ENCODE data around the gene OR8B4.
"Not testable (repeated sequence)": the region's sequence is repeated elsewhere in the genome, so short reads cannot be mapped to it uniquely, and the experiment has no call there.

OR8B4 gene

DNA sequence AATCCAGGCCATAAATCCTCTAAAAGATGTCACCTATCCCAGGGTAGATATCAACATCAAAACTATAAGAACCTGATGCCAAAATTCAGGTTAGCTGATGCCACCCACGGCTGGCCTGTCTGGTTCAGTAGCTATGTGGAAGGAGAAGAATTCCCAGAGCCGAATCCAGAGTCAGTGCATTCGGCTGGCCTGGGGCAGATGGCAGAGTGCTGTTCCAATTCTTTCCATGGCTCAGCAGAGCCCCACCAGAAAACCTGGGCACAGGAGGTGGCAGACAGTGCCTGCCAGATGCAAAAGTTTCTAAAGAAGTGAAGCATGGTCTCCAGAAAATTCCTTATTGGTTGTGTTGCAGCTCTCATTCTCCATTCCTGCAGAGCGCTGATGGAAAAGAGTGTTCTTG, 40.7 kb upstream of the OR8B4 start:
- H3K27ac ChIP-seq: no peak overlapping the region
- H3K9me3 ChIP-seq: no peaks in the 10 kb centered on the region
- TF ChIP-seq, protein P1, sequence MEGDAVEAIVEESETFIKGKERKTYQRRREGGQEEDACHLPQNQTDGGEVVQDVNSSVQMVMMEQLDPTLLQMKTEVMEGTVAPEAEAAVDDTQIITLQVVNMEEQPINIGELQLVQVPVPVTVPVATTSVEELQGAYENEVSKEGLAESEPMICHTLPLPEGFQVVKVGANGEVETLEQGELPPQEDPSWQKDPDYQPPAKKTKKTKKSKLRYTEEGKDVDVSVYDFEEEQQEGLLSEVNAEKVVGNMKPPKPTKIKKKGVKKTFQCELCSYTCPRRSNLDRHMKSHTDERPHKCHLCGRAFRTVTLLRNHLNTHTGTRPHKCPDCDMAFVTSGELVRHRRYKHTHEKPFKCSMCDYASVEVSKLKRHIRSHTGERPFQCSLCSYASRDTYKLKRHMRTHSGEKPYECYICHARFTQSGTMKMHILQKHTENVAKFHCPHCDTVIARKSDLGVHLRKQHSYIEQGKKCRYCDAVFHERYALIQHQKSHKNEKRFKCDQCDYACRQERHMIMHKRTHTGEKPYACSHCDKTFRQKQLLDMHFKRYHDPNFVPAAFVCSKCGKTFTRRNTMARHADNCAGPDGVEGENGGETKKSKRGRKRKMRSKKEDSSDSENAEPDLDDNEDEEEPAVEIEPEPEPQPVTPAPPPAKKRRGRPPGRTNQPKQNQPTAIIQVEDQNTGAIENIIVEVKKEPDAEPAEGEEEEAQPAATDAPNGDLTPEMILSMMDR (IDR thresholded peaks at IDR 0.05): no peak
- H3K4me3 ChIP-seq (ENCODE audit: low read depth in 1 of 2, low read length in 1 of 2): no peak overlapping the region
- no peaks in the 10 kb centered on the region for H3K27me3 ChIP-seq
- H3K4me1 ChIP-seq (ENCODE audit: control insufficient read depth in 1 of 2, insufficient read depth in 1 of 2, low read depth in 1 of 2, low read length in 1 of 2): no peaks in the 10 kb centered on the region
- H3K36me3 ChIP-seq: no peaks in the 10 kb centered on the region

DNA sequence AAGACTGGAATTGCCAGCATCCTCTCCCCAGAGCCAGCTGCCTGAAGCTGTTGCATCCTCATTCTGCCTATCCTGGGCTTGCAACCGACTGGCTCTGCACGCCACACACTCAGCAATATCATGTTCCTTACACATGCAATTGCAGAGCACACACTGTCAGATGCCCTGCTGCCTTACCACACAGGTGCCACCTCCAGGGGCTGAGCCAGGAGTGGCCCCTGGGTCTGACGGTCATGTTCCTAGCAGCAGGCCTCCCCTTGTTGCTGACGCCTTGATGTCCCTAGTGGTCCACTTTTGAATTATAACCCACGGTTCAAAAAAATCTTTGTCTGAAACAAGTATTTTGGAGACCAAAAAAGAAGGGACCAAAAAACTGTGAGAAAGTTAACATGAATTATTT, 39.3 kb upstream of the OR8B4 start:
- no peaks in the 10 kb centered on the region for H3K27me3 ChIP-seq
- H3K36me3 ChIP-seq: no peaks in the 10 kb centered on the region
- TF ChIP-seq, protein P1 (IDR thresholded peaks at IDR 0.05): no peak
- no peak overlapping the region for H3K27ac ChIP-seq
- no peak overlapping the region for H3K4me3 ChIP-seq (ENCODE audit: low read depth in 1 of 2, low read length in 1 of 2)
- no peaks in the 10 kb centered on the region for H3K4me1 ChIP-seq (ENCODE audit: control insufficient read depth in 1 of 2, insufficient read depth in 1 of 2, low read depth in 1 of 2, low read length in 1 of 2)
- H3K9me3 ChIP-seq: no peaks in the 10 kb centered on the region

DNA sequence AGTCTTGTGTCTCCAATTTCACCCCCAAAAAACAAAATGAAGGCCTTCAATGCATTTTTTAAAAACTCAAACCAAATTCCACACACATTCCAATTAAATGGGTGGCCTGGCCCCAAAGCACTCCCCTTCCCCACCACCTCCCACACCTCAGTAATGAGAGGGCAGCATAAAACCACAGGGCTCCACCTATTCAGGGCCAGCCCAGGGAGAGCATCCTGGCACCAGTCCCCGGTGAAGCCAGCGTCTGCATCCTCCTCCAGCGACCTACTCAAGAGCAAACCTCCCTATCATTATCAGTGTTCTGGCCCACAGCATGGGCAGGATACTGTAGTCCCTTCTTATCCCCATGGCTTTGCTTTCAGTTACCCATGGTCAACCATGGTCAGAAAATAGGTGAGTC, 38.7 kb upstream of the OR8B4 start:
- H3K27me3 ChIP-seq: no peaks in the 10 kb centered on the region
- no peaks in the 10 kb centered on the region for H3K36me3 ChIP-seq
- H3K4me1 ChIP-seq (ENCODE audit: control insufficient read depth in 1 of 2, insufficient read depth in 1 of 2, low read depth in 1 of 2, low read length in 1 of 2): no peaks in the 10 kb centered on the region
- H3K4me3 ChIP-seq (ENCODE audit: low read depth in 1 of 2, low read length in 1 of 2): no peak overlapping the region
- H3K9me3 ChIP-seq: no peaks in the 10 kb centered on the region
- TF ChIP-seq, protein P1 (IDR thresholded peaks at IDR 0.05): no peak
- H3K27ac ChIP-seq: no peak overlapping the region

DNA sequence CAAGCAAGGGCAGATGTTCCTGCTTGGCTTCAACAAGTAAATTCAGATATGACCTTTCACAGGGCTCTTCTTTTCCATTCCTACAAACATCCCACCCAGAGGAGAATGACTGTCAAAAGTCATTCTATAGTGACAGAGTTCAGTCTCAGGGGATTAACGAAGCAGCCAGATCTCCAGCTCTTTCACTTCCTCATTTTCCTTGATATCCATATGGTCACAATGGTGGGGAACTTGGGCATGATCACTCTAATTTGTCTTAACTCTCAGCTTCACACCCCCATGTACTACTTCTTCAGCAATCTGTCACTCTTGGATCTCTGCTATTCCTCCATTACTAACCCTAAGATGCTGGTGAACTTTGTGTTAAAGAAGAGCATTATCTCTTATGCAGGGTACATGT, 35.8 kb upstream of the OR8B4 start:
- Histone ChIP-seq H3K36me3 (no peaks in the 10 kb centered on the region), H3K27me3 (no peaks in the 10 kb centered on the region), H3K4me3 (ENCODE audit: low read depth in 1 of 2, low read length in 1 of 2) (no peak overlapping the region), H3K9me3 (no peaks in the 10 kb centered on the region), H3K4me1 (ENCODE audit: control insufficient read depth in 1 of 2, insufficient read depth in 1 of 2, low read depth in 1 of 2, low read length in 1 of 2) (no peaks in the 10 kb centered on the region), H3K27ac (no peak overlapping the region)
- TF ChIP-seq, protein P1 (IDR thresholded peaks at IDR 0.05): no peak

DNA sequence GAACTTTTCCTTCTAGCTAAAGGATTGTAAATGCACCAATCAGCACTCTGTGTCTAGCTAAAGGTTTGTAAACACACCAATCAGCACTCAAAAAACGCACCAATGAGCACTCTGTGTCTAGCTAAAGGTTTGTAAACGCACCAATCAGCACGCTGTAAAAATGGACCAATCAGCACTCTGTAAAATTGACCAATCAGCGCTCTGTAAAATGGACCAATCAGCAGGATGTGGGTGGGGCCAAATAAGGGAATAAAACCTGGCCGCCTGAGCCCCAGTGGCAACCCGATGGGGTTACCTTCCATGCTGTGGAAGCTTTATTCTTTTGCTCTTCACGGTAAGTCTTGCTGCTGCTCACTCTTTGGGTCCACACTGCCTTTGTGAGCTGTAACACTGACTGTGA, 34.7 kb upstream of the OR8B4 start:
- not testable (repeated sequence) for H3K36me3 ChIP-seq; H3K27ac ChIP-seq; H3K4me3 ChIP-seq (ENCODE audit: low read depth in 1 of 2, low read length in 1 of 2); H3K9me3 ChIP-seq; H3K4me1 ChIP-seq (ENCODE audit: control insufficient read depth in 1 of 2, insufficient read depth in 1 of 2, low read depth in 1 of 2, low read length in 1 of 2); H3K27me3 ChIP-seq

DNA sequence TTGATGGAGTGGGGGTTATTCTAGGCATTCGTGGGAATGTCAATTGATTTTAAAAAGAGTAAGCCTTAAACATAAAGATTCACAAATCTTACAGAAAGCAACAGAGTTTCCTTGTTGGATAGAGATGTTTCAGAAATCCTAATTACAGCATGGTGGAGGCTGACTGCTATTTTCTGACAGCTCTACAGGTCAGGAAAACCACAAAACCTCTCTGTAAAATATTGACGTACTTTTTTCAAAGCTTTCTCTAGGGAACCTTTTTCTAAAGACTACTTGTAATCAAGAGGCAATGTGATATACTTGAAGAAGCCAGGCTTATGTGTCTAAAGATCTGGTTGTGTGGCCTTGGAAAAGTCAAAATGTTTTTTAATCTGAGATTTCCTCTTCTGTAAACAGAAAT, 29.9 kb upstream of the OR8B4 start:
- H3K27me3 ChIP-seq: no peaks in the 10 kb centered on the region
- no peak overlapping the region for H3K27ac ChIP-seq
- H3K4me3 ChIP-seq (ENCODE audit: low read depth in 1 of 2, low read length in 1 of 2): no peak overlapping the region
- no peaks in the 10 kb centered on the region for H3K36me3 ChIP-seq
- TF ChIP-seq, protein P1 (IDR thresholded peaks at IDR 0.05): no peak
- H3K9me3 ChIP-seq: no peaks in the 10 kb centered on the region
- H3K4me1 ChIP-seq (ENCODE audit: control insufficient read depth in 1 of 2, insufficient read depth in 1 of 2, low read depth in 1 of 2, low read length in 1 of 2): no peaks in the 10 kb centered on the region

Measured in neutrophil (primary cell).